Breast epithelium (tissue), 4 donors: ENCODE measurements around the gene ASZ1. TPM values are rescaled to one million over a fixed set of nuclear protein-coding genes. Genes with fewer than 3 reads are reported as not detected.

Experiments used
- DNase-seq, 2 donors: peaks; one replicate each; pipeline ENCODE4 v3.0.0-alpha.2; 2019; ENCODE audit warnings: low spot score in 2 of 2
- H3K27ac ChIP-seq, 2 donors: fragments of 200-600 bp; sonication (generic) in 1 of 2; one replicate each; pipeline ENCODE4 v1.5.1; 2016 to 2019; ENCODE audit warnings: mild to moderate bottlenecking in 1 of 2
- H3K27me3 ChIP-seq, 2 donors: fragments of 200-600 bp; sonication (generic) in 1 of 2; one replicate each; pipeline versions ENCODE4 v1.5.1 to v1.6.0; 2017 to 2019; ENCODE audit warnings: control low read depth in 1 of 2, mild to moderate bottlenecking in 1 of 2
- H3K36me3 ChIP-seq: fragments of 200-600 bp; one replicate; pipeline ENCODE4 v1.5.1; 2019
- H3K4me1 ChIP-seq, 2 donors: fragments of 200-600 bp; sonication (generic); one replicate each; pipeline ENCODE4 v1.5.1; 2016 to 2019; ENCODE audit warnings: control low read depth in 1 of 2
- H3K4me3 ChIP-seq, 3 donors: fragments of 200-600 bp; sonication (generic); 1 replicate in 2 of 3; 2 replicates in 1 of 3; pipeline ENCODE4 v1.5.1; 2016 to 2019; ENCODE audit warnings: mild to moderate bottlenecking in 3 of 3, moderate library complexity in 2 of 3
- H3K9me3 ChIP-seq, 2 donors: fragments of 200-600 bp; sonication (generic) in 1 of 2; one replicate each; pipeline ENCODE4 v1.5.1; 2016 to 2019; ENCODE audit warnings: control low read depth in 1 of 2
- CTCF ChIP-seq, 3 donors: fragments of 450-650 bp; IDR thresholded peaks; one replicate each; pipeline ENCODE4 v1.5.1; 2016 to 2017; ENCODE audit warnings: antibody characterized with exemption in 3 of 3, mild to moderate bottlenecking in 3 of 3, moderate library complexity in 3 of 3
- POLR2A ChIP-seq: fragments of 450-650 bp; IDR thresholded peaks from one replicate; pipeline ENCODE4 v1.6.1; 2016; ENCODE audit warnings: antibody characterized with exemption, mild to moderate bottlenecking, moderate library complexity
- POLR2AphosphoS5 ChIP-seq, 3 donors: sonication (generic); formaldehyde crosslinking; IDR thresholded peaks; one replicate each; pipeline ENCODE4 v1.6.1; 2017; ENCODE audit warnings: antibody characterized with exemption in 3 of 3
- intact Hi-C: fragments of 100-400 bp; cut with DNase I; formaldehyde crosslinking; loops from one replicate; pipeline ENCODE4 v1.15.1; 2023; ENCODE audit warnings: low total_unique reads
- total RNA-seq, 3 donors: library from RNA; depleted of rRNA; stranded (reverse); fragments of >200 nt; gene quantifications; one replicate each; pipeline ENCODE4 v1.1.0, GENCODE V29; 2016

ASZ1 gene
- total RNA-seq, 3 donors from 2014 or later: not detected

DNA sequence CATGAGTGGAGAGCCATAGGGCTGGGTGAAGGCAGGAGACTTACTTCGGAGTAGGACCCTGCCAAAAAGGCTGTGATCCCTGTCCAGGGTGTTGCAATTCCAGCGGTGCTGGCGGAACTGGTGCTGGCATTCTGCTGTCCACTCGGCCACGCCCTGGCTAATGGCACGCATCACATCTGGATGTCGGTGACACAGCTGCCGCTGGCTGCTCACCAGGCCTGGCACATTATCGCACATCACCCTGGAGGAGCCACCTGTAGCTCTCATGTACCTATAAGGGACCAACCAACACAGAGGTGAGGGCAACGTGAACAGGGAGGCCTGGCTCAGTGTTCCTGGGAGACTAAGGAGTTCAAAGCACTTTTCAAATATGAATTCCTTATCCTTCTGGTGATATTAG is 106.8 kb downstream of the ASZ1 start:
- Histone ChIP-seq H3K9me3 (no peaks in the 10 kb centered on the region), H3K27me3 (peaks cover 0 to 28% of the 10 kb centered on the region in 2 donors), H3K27ac (no peak overlapping the region), H3K36me3 (no peaks in the 10 kb centered on the region), H3K4me3 (no peak overlapping the region), H3K4me1 (peaks cover 0 to 6% of the 10 kb centered on the region in 2 donors)
- TF ChIP-seq POLR2A (no peak), CTCF (IDR thresholded peaks at IDR 0.05) (no peak), POLR2AphosphoS5 (IDR thresholded peaks at IDR 0.05) (no peak)
- intact Hi-C loops: no loop called here
- no peak for DNase-seq

GRCh38 chr7:117319181-117319580 is 108.1 kb downstream of the ASZ1 start:
- intact Hi-C loops: no loop called here
- TF ChIP-seq POLR2A: no peak
- TF ChIP-seq POLR2AphosphoS5 (IDR thresholded peaks at IDR 0.05): no peak
- TF ChIP-seq CTCF (IDR thresholded peaks at IDR 0.05): no peak
- Histone ChIP-seq H3K27ac (no peak overlapping the region), H3K27me3 (peaks cover 0 to 21% of the 10 kb centered on the region in 2 donors), H3K4me1 (peaks cover 0 to 6% of the 10 kb centered on the region in 2 donors), H3K4me3 (no peak overlapping the region), H3K36me3 (no peaks in the 10 kb centered on the region), H3K9me3 (no peaks in the 10 kb centered on the region)
- DNase-seq: no peak

GRCh38 chr7:117313582-117313981 is 113.7 kb downstream of the ASZ1 start:
- intact Hi-C loops: no loop called here
- Histone ChIP-seq H3K4me1 (no peaks in the 10 kb centered on the region), H3K4me3 (no peak overlapping the region), H3K27me3 (no peaks in the 10 kb centered on the region), H3K36me3 (no peaks in the 10 kb centered on the region), H3K9me3 (no peaks in the 10 kb centered on the region), H3K27ac (peak overlapping the region; percentile 30 to 40)
- no peak for DNase-seq
- no peak for TF ChIP-seq CTCF (IDR thresholded peaks at IDR 0.05)
- no peak for TF ChIP-seq POLR2A
- TF ChIP-seq POLR2AphosphoS5 (IDR thresholded peaks at IDR 0.05): no peak

Other genes with a start within 250 kb of the ASZ1 start
- gene WNT2, start 104.4 kb downstream of the ASZ1 start, total RNA-seq: 1 to 10 TPM; 1.5 to 2.4 (median 2.0) TPM
- gene CFTR, start 52.5 kb upstream of the ASZ1 start, total RNA-seq: 10 to 100 TPM in 1 of 3 donors, 1 to 10 TPM in 1, not detected in 1; 1.3 to 16.4 TPM